Measurements from ENCODE around the gene IGF2BP3.
A peak's percentile ranks its signal among the peaks of the same experiment; 100 is the strongest.

Gene IGF2BP3

DNA sequence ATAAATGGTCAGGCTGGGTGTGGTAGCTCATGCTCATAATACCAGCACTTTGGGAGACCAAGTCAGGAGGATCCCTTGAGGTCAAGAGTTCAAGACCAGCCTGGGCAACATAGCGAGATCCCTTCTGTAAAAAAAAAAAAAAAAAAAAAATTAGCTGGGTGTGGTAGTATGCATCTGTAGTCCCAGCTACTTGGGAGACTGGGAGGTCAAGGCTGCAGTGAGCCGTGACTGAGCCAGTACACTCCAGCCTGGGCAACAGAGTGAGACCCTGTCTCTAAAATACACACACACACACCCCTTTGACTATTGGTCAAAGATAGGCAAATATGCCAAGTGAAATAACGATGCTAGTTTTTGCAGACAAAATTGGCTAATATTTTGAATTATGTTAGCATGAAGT is 80.6 kb downstream of the IGF2BP3 start:
- H3K4me1 ChIP-seq = no peaks in the 10 kb centered on the region
- no peaks in the 10 kb centered on the region for H4K20me1 ChIP-seq
- no peak overlapping the region for H3K27ac ChIP-seq
- no peak overlapping the region for H3K4me3 ChIP-seq
- no peaks in the 10 kb centered on the region for H3K9me3 ChIP-seq
- TF ChIP-seq Cebpa-rat (IDR thresholded peaks at IDR 0.05) = no peak
- H3K27me3 ChIP-seq = no peaks in the 10 kb centered on the region
- H3K9ac ChIP-seq = no peak overlapping the region
- no peak overlapping the region for H3K4me2 ChIP-seq
- H3K36me3 ChIP-seq = no peaks in the 10 kb centered on the region

DNA sequence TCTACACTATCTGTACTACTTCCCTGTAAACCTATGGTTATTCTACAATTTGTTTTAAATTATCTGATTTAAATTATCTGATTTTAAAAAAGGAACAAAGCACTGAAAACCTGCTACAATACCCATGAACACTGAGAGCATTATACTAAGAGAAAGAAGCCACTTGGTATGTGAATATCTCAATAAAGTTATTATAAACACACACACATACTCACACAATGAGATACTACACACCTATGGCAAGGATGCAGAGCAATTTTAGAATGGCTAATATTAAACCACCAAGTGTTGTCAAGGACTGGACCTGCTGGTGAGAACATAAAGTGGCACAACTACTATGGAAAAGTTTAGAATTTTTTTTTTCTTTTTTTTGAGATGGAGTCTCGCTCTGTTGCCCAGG is 82.7 kb downstream of the IGF2BP3 start:
- H3K4me2 ChIP-seq = no peak overlapping the region
- H3K36me3 ChIP-seq = no peaks in the 10 kb centered on the region
- H3K9ac ChIP-seq = no peak overlapping the region
- H3K4me1 ChIP-seq = no peaks in the 10 kb centered on the region
- H4K20me1 ChIP-seq = no peaks in the 10 kb centered on the region
- no peak overlapping the region for H3K4me3 ChIP-seq
- no peak for TF ChIP-seq Cebpa-rat (IDR thresholded peaks at IDR 0.05)
- H3K9me3 ChIP-seq = no peaks in the 10 kb centered on the region
- H3K27me3 ChIP-seq = no peaks in the 10 kb centered on the region
- no peak overlapping the region for H3K27ac ChIP-seq

DNA sequence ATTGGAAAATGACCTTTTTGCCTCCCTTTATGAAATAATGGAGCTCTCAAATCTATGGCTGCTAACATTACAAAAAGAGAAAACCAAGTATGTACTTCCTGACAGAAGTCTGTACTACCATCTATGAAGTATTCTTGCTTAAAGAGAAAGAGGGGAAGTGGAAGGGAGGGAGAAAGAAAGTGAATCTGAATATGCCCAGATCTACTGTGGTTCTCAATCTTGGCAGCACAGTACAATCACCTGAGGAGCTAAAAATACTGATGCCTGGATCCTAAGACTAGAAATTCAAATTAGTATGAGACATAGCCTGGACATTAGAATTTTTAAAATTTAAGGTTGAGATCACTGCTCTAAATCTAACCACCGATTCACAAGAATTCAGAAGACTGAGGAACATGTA is 85.2 kb downstream of the IGF2BP3 start:
- Histone ChIP-seq H3K27ac (no peak overlapping the region), H3K4me3 (no peak overlapping the region), H4K20me1 (no peaks in the 10 kb centered on the region), H3K9me3 (no peaks in the 10 kb centered on the region), H3K27me3 (no peaks in the 10 kb centered on the region), H3K9ac (no peak overlapping the region), H3K4me1 (no peaks in the 10 kb centered on the region), H3K4me2 (no peak overlapping the region), H3K36me3 (no peaks in the 10 kb centered on the region)
- TF ChIP-seq Cebpa-rat (IDR thresholded peaks at IDR 0.05) = no peak

DNA sequence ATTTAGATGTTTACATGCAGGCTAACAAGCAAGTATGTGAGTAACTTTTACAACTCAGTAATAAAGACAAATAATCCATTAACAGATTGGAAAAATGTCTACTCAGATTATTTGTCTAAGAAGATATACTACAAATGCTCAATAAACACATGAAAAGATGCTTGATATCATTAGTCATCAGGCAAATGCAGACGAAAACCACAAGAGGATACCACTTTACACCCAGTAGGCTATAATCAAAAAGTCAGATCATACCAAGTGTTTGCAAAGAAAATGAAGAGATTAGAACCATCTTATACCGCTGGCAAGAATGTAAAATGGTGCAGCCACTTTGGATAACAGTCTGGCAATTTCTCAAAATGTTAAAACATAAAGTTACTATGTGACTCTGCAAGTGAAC is 87.1 kb downstream of the IGF2BP3 start:
- no peaks in the 10 kb centered on the region for H3K36me3 ChIP-seq

DNA sequence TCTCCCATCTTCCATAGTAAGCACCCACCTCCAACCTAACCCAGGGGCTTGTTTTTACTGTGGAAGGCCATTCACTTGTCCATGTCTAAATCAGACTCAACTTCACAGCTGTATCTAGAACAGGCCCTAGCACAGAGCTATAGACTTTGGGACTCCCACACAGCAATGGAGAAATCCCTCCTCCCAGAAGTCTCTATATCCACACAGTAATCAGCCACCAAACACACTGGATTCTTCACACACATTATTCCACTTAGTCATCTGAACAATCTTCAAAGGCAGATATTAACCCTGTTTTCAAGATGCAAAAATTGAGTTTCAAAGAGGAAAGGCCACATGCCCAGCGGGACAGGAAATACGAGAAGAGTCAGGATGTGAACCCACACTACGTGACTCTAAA is 89.3 kb downstream of the IGF2BP3 start:
- no peak for TF ChIP-seq Cebpa-rat (IDR thresholded peaks at IDR 0.05)
- no peaks in the 10 kb centered on the region for H3K36me3 ChIP-seq
- no peak overlapping the region for H3K4me2 ChIP-seq
- no peak overlapping the region for H3K4me3 ChIP-seq
- H3K4me1 ChIP-seq = no peaks in the 10 kb centered on the region
- no peaks in the 10 kb centered on the region for H3K9me3 ChIP-seq
- no peaks in the 10 kb centered on the region for H4K20me1 ChIP-seq
- no peak overlapping the region for H3K27ac ChIP-seq
- no peak overlapping the region for H3K9ac ChIP-seq
- no peaks in the 10 kb centered on the region for H3K27me3 ChIP-seq

More for the DNA sequence above, 87.1 kb downstream of the IGF2BP3 start:
- Histone ChIP-seq H3K27ac (no peak overlapping the region), H3K9me3 (no peaks in the 10 kb centered on the region), H3K4me2 (no peak overlapping the region), H4K20me1 (no peaks in the 10 kb centered on the region), H3K4me3 (no peak overlapping the region), H3K9ac (no peak overlapping the region), H3K4me1 (no peaks in the 10 kb centered on the region), H3K27me3 (no peaks in the 10 kb centered on the region)
- TF ChIP-seq Cebpa-rat (IDR thresholded peaks at IDR 0.05) = no peak

DNA sequence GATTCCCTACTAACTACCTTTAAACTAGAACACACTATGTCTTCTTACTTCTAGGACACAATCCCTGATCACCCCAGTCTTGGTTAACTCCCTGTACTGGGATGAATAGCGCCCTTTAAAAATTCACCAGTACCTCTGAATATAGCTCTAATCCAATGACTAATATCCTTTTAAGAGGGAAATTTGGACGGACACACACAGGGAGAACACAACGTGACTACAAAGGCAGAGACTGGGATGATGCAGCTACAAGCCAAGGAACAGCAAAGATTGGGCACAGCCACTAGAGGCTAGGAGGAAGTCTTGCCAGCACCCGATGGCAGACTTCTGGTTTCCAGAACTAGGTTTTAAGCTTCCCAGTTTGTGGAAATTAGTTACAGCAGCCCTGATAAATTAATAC is 89.7 kb downstream of the IGF2BP3 start:
- Histone ChIP-seq H3K27me3 (no peaks in the 10 kb centered on the region), H3K36me3 (no peaks in the 10 kb centered on the region), H3K9ac (no peak overlapping the region), H4K20me1 (no peaks in the 10 kb centered on the region), H3K27ac (no peak overlapping the region), H3K4me3 (no peak overlapping the region), H3K9me3 (no peaks in the 10 kb centered on the region), H3K4me2 (no peak overlapping the region), H3K4me1 (no peaks in the 10 kb centered on the region)
- no peak for TF ChIP-seq Cebpa-rat (IDR thresholded peaks at IDR 0.05)

DNA sequence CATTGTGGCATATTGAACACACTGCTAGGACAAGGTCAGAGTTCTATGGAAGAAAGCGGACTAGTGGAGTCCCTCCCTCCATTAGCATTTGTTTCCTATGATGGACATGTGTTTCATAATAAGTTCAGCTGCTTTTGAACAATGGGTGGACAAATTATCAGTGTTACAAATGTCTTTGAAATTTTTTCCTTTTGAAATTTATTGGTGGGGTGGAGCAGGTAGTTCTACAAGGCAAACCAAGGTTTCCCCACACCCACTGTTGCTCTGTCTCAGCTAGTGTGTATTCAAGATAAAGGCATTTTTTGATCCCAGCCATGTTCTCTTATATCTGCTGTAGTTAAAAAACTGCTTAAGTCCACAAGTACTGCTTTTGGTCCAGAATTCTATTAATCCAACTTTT is 91.3 kb downstream of the IGF2BP3 start:
- Histone ChIP-seq H3K27me3 (no peaks in the 10 kb centered on the region), H3K36me3 (no peaks in the 10 kb centered on the region), H3K9ac (no peak overlapping the region), H3K4me2 (no peak overlapping the region), H3K27ac (no peak overlapping the region), H3K4me3 (no peak overlapping the region), H4K20me1 (no peaks in the 10 kb centered on the region), H3K9me3 (no peaks in the 10 kb centered on the region), H3K4me1 (no peaks in the 10 kb centered on the region)
- TF ChIP-seq Cebpa-rat (IDR thresholded peaks at IDR 0.05) = no peak

DNA sequence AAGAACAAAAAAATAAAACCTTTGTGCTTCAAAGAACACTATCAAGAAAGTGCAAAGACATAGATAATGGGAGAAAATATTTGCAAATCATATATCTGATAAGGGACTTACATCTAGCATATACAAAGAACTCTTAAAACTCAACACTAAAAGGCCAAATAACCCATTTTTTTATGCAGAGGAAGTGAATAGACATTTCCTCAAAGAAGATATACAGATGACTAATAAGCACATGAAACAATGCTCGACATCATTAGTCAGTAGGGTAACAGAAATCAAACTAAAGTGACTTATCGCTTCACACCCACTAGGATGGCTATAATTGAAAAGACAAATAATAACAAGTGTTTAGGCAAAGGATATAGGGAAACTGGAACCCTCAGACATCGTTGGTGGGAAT is 93.2 kb downstream of the IGF2BP3 start:
- Histone ChIP-seq H4K20me1 (no peaks in the 10 kb centered on the region), H3K27ac (no peak overlapping the region), H3K9me3 (no peaks in the 10 kb centered on the region), H3K9ac (no peak overlapping the region), H3K4me1 (peaks cover 14% of the 10 kb centered on the region), H3K4me2 (no peak overlapping the region), H3K27me3 (no peaks in the 10 kb centered on the region), H3K36me3 (no peaks in the 10 kb centered on the region), H3K4me3 (no peak overlapping the region)
- no peak for TF ChIP-seq Cebpa-rat (IDR thresholded peaks at IDR 0.05)

DNA sequence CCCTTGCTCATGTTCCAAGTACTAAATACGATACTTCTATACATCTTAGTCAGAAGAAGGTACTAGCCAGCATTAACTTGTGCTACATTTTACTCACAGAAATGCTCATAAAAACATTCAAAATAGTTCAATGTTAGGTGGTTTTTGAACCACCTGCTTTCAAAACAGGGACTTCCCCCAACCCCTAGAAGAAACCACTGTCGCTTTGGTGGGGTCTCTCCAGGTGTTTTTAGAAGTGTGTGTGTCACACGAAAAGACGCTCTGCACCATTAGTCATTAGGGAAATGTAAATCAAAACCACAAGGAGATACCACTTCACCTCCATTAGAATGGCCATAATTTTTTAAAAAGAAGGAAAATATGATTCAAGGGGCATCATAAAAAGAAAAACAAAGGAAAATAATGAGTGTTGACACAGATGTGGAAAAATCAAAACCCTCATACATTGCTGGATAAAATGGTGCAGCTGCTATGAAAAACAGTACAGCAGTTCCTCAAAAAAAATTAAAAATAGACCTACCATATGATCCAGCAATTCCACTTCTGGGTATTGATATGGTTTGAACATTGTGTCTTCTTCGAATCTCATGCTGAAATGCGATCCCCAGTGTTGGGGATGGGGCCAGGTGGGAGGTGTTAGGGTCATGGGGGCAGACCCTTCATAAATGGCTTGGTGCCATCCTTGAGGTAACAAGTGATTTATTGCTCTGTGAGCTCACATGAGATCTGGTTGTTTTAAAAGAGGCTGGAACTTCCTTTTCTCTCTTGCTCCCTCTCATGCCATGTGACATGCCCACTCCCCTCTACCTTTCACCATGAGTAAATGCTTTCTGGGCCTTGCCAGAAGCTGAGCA is 96.9 kb downstream of the IGF2BP3 start:
- Histone ChIP-seq H3K9ac (no peak overlapping the region), H3K27me3 (no peaks in the 10 kb centered on the region), H3K4me1 (peaks cover 14% of the 10 kb centered on the region), H3K36me3 (no peaks in the 10 kb centered on the region), H3K9me3 (no peaks in the 10 kb centered on the region), H3K4me2 (peak overlapping the region; percentile 42), H3K4me3 (no peak overlapping the region), H4K20me1 (no peaks in the 10 kb centered on the region), H3K27ac (no peak overlapping the region)
- no peak for TF ChIP-seq Cebpa-rat (IDR thresholded peaks at IDR 0.05)

DNA sequence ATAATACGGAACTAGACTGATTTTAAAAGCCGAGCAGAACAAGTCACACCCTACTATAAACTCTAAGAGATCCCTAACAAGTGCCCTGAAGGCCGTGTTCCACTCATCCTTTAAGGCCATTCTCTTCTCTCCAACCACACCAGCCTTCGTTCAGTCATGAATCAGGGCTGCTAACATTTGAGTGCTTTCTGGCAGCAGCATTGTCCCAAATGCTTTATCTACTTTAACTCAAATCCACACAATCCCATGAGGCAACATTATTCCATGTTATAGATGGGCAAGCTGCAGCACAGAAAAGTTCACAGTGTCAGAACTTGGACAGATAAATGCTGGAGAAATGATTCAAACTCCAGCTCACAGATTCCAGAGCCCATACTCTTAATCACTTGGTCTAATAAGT is 97.7 kb downstream of the IGF2BP3 start:
- Histone ChIP-seq H3K9me3 (no peaks in the 10 kb centered on the region), H3K27me3 (no peaks in the 10 kb centered on the region), H4K20me1 (no peaks in the 10 kb centered on the region), H3K4me3 (no peak overlapping the region), H3K27ac (no peak overlapping the region), H3K9ac (no peak overlapping the region), H3K36me3 (no peaks in the 10 kb centered on the region), H3K4me1 (peaks cover 14% of the 10 kb centered on the region), H3K4me2 (peak overlapping the region; percentile 42; the same call in 1 of the 2 replicates)
- TF ChIP-seq Cebpa-rat (IDR thresholded peaks at IDR 0.05) = no peak
